Islet precursor cell (in vitro differentiated cells): ENCODE data around the gene ERC2.

Source experiments
- DNase-seq: peaks from one replicate; pipeline ENCODE4 v3.0.0-alpha.2; 2018

The ERC2 gene

GRCh38 chr3:55965776-55966175, 502.5 kb downstream of the ERC2 start:
- no peak for DNase-seq

- DNase-seq = no peak
Observed at GRCh38 chr3:55964491-55964985, 503.7 kb downstream of the ERC2 start.

- DNase-seq = no peak
Observed at GRCh38 chr3:55963601-55964000, 504.7 kb downstream of the ERC2 start.

- no peak for DNase-seq
Observed at GRCh38 chr3:55959471-55960080, 508.7 kb downstream of the ERC2 start.

- no peak for DNase-seq
Observed at GRCh38 chr3:55958605-55959004, 509.7 kb downstream of the ERC2 start.

- DNase-seq = no peak
Observed at GRCh38 chr3:55955891-55956477, 512.3 kb downstream of the ERC2 start.

GRCh38 chr3:55951388-55951787, 516.9 kb downstream of the ERC2 start:
- no peak for DNase-seq

- DNase-seq = no peak
Observed at GRCh38 chr3:55947406-55947805, 520.9 kb downstream of the ERC2 start.

GRCh38 chr3:55946574-55947160, 521.6 kb downstream of the ERC2 start:
- no peak for DNase-seq

GRCh38 chr3:55942868-55943267, 525.4 kb downstream of the ERC2 start:
- no peak for DNase-seq

GRCh38 chr3:55939287-55939686, 529.0 kb downstream of the ERC2 start:
- DNase-seq = no peak

GRCh38 chr3:55937301-55937700, 531.0 kb downstream of the ERC2 start:
- no peak for DNase-seq

GRCh38 chr3:55936549-55937052, 531.7 kb downstream of the ERC2 start:
- no peak for DNase-seq

- no peak for DNase-seq
Observed at GRCh38 chr3:55935241-55935640, 533.0 kb downstream of the ERC2 start.

GRCh38 chr3:55934771-55935170, 533.5 kb downstream of the ERC2 start:
- no peak for DNase-seq

- no peak for DNase-seq
Observed at GRCh38 chr3:55929154-55929869, 539.0 kb downstream of the ERC2 start.

GRCh38 chr3:55923626-55924025, 544.6 kb downstream of the ERC2 start:
- no peak for DNase-seq

GRCh38 chr3:55923207-55923606, 545.1 kb downstream of the ERC2 start:
- no peak for DNase-seq

GRCh38 chr3:55912880-55913279, 555.4 kb downstream of the ERC2 start:
- no peak for DNase-seq

GRCh38 chr3:55911266-55911665, 557.0 kb downstream of the ERC2 start:
- DNase-seq = no peak

GRCh38 chr3:55910543-55910942, 557.7 kb downstream of the ERC2 start:
- DNase-seq = no peak

- peak; percentile 57 for DNase-seq
Observed at GRCh38 chr3:55909373-55909772, 558.9 kb downstream of the ERC2 start.

GRCh38 chr3:55907616-55908015, 560.7 kb downstream of the ERC2 start:
- no peak for DNase-seq

GRCh38 chr3:55906896-55907295, 561.4 kb downstream of the ERC2 start:
- no peak for DNase-seq
